Transverse colon (tissue), 4 donors: ENCODE results near the gene GNG14. TPM values are rescaled to one million over a fixed set of nuclear protein-coding genes. Genes with fewer than 3 reads are reported as not detected.

Experiments
- DNase-seq: peaks from one replicate; pipeline ENCODE4 v3.0.0-alpha.2; 2019
- H3K27ac ChIP-seq, 4 donors: fragments of 200-600 bp; sonication (generic); 2 replicates each; pipeline ENCODE4 v1.5.1; 2016 to 2018; ENCODE audit warnings: inconsistent platforms in 4 of 4
- H3K27me3 ChIP-seq: fragments of 200-600 bp; sonication (generic); 2 replicates; pipeline ENCODE4 v1.5.1; 2017; ENCODE audit warnings: inconsistent platforms
- H3K36me3 ChIP-seq, 4 donors: fragments of 200-600 bp; sonication (generic); 2 replicates each; pipeline ENCODE4 v1.5.1; 2017 to 2019; ENCODE audit warnings: inconsistent platforms in 4 of 4
- H3K4me1 ChIP-seq, 4 donors: fragments of 200-600 bp; sonication (generic); 2 replicates each; pipeline ENCODE4 v1.5.1; 2017 to 2020; ENCODE audit warnings: inconsistent platforms in 4 of 4
- H3K4me3 ChIP-seq, 4 donors: fragments of 200-600 bp; sonication (generic); 1 replicate in 1 of 4; 2 replicates in 3 of 4; pipeline versions ENCODE4 v1.5.1 to v1.6.1; 2017 to 2019; ENCODE audit warnings: inconsistent platforms in 4 of 4
- H3K9me3 ChIP-seq, 2 donors: fragments of 200-600 bp; sonication (generic); 2 replicates each; pipeline ENCODE4 v1.5.1; 2017 to 2019; ENCODE audit warnings: inconsistent platforms in 2 of 2
- EP300 ChIP-seq: sonication (generic); formaldehyde crosslinking; IDR thresholded peaks from one replicate; pipeline ENCODE4 v1.6.1; 2017; ENCODE audit warnings: antibody characterized with exemption, low read depth
- POLR2A ChIP-seq: fragments of 450-650 bp; IDR thresholded peaks from one replicate; pipeline ENCODE4 v1.6.1; 2016; ENCODE audit warnings: antibody characterized with exemption, mild to moderate bottlenecking, moderate library complexity
- POLR2AphosphoS5 ChIP-seq, 3 donors: sonication (generic); formaldehyde crosslinking; IDR thresholded peaks; one replicate each; pipeline ENCODE4 v1.6.1; 2016; ENCODE audit warnings: antibody characterized with exemption in 3 of 3
- WGBS, 2 donors: methylation state at CpG; one replicate each; pipeline ENCODE4 v1.1.5; 2018; ENCODE audit warnings: low coverage in 1 of 2; 5-methylcytosine and 5-hydroxymethylcytosine counted together
- in situ Hi-C, 4 donors: fragments of 200-750 bp; cut with MboI; loops; one replicate each; pipeline versions ENCODE4 v1.15.0 to v1.15.1; 2017; ENCODE audit warnings: low sequenced_read_pairs in 3 of 4, low pct_ligation_motif_present in 1 of 4, low pct_unique_long_range_greater_than_20kb in 1 of 4
- intact Hi-C: fragments of 100-400 bp; cut with DNase I; formaldehyde crosslinking; loops from one replicate; pipeline ENCODE4 v1.15.1; 2023; ENCODE audit warnings: low total_unique reads
- total RNA-seq, 4 donors: library from RNA; depleted of rRNA; stranded (reverse); fragments of >200 nt; gene quantifications; one replicate each; pipeline ENCODE4 v1.1.0, GENCODE V29; 2016
- TF ChIP-seq, protein P1 (sequence below), 5 experiments: fragments of 200-600 bp in 3 of 5; fragments of 450-650 bp in 2 of 5; sonication (generic) in 3 of 5; IDR thresholded peaks; 1 replicate in 2 of 5; 2 replicates in 3 of 5; pipeline ENCODE4 v1.5.1; 2016 to 2017; ENCODE audit warnings: antibody characterized with exemption in 5 of 5, inconsistent platforms in 3 of 5, mild to moderate bottlenecking in 2 of 5, moderate library complexity in 1 of 5

Gene GNG14
- total RNA-seq, 4 donors from 2014 or later = not detected

DNA sequence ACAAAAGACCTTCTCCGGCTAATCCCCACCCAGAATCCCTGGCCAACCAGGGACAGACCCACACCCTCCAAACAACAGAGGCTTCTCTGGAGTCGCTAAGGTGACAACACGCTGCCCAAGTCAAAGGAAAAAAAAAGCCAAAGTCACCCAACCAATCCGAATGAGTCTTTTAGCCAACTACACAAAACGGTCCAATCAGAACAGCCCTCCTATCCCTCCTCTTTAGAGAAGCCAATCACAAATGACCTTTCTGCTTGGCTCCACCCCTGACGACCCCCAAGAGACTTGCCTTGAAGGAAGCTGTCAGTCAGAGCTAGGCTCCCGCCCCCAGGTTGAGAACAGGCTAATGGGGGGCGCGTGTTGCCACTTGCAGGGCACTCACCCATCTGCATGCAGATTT, 15.2 kb downstream of the GNG14 start:
- H3K27me3 ChIP-seq = no peaks in the 10 kb centered on the region
- 76% methylated on average over 9 of the region's 9 CpGs; no CpG with 5 or more reads in 1 of the 2 donors for WGBS, 2 donors
- TF ChIP-seq, protein P1, sequence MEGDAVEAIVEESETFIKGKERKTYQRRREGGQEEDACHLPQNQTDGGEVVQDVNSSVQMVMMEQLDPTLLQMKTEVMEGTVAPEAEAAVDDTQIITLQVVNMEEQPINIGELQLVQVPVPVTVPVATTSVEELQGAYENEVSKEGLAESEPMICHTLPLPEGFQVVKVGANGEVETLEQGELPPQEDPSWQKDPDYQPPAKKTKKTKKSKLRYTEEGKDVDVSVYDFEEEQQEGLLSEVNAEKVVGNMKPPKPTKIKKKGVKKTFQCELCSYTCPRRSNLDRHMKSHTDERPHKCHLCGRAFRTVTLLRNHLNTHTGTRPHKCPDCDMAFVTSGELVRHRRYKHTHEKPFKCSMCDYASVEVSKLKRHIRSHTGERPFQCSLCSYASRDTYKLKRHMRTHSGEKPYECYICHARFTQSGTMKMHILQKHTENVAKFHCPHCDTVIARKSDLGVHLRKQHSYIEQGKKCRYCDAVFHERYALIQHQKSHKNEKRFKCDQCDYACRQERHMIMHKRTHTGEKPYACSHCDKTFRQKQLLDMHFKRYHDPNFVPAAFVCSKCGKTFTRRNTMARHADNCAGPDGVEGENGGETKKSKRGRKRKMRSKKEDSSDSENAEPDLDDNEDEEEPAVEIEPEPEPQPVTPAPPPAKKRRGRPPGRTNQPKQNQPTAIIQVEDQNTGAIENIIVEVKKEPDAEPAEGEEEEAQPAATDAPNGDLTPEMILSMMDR (IDR thresholded peaks at IDR 0.05) = no peak
- TF ChIP-seq POLR2AphosphoS5 (IDR thresholded peaks at IDR 0.05) (no peak), POLR2A (no peak), EP300 (no peak)
- intact Hi-C loops = no loop called here
- H3K36me3 ChIP-seq = peaks cover 0 to 67% (median 27%) of the 10 kb centered on the region in 4 donors
- in situ Hi-C loops = no loop called here
- no peak for DNase-seq
- no peak overlapping the region for H3K27ac ChIP-seq
- no peaks in the 10 kb centered on the region for H3K4me1 ChIP-seq
- H3K4me3 ChIP-seq = no peak overlapping the region
- H3K9me3 ChIP-seq = no peaks in the 10 kb centered on the region

DNA sequence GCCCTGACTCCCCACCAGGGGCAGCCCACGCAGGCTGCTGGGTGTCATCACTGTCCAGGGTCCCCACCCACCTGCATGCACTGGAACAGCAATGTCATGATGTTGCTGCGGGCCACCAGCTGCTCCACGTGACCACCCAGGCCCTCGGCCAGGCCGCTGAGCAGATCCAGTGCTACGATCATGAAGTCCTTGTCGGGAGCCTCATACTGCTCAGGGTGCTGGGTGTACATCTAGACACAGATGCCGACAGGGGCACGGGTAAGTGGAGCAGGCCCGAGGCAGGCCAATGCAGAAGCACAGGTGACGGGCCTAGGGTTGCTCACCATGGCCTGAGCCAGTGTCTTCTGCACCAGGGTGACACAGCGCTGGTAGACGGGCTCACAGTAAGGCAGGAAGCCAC, 17.4 kb downstream of the GNG14 start:
- Histone ChIP-seq H3K4me3 (no peak overlapping the region), H3K9me3 (no peaks in the 10 kb centered on the region), H3K27me3 (no peaks in the 10 kb centered on the region), H3K27ac (no peak overlapping the region), H3K4me1 (no peaks in the 10 kb centered on the region), H3K36me3 (peaks cover 0 to 86% (median 32%) of the 10 kb centered on the region in 4 donors)
- 91 to 100% methylated on average over 6 to 13 of the region's 13 CpGs for WGBS, 2 donors
- intact Hi-C loops (no loop called here), in situ Hi-C loops (no loop called here)
- TF ChIP-seq EP300 (no peak), POLR2AphosphoS5 (IDR thresholded peaks at IDR 0.05) (no peak), POLR2A (no peak)
- TF ChIP-seq, protein P1 (IDR thresholded peaks at IDR 0.05) = no peak
- DNase-seq = no peak

DNA sequence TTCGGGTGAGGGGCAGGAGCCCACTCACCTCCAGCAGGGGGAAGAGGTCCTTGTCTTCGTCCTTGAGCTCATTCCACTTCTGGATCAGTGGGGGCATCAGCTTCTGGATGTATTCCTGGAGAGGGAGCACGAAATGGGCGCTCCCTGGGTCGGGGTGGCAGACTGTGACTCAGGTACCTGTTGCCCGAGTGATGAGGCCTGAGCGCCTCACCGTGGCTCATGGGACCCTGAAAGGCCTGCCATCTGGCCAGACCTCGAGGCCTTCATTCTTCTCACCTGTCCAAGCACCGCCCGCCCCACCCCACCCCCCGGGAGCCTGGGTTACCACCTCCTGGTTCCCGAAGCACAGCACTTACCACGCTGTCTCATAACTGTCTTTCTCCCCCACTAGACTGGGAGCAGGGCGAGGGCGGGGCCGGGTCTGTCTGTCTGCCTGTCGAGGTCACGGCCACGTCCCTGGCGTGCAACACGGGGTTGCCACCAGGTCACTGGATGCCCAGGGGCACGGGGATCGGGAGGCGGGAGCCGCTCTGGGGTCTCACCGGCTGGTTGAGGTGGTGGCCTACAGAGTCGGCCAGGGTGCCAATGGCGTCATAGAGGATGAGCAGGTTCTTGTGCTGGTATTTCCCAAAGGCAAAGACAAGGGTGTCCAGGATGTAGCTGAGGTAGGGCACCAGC, 18.0 kb downstream of the GNG14 start:
- Histone ChIP-seq H3K4me3 (no peak overlapping the region), H3K36me3 (peaks cover 0 to 90% (median 35%) of the 10 kb centered on the region in 4 donors), H3K9me3 (no peaks in the 10 kb centered on the region), H3K27me3 (no peaks in the 10 kb centered on the region), H3K4me1 (no peaks in the 10 kb centered on the region), H3K27ac (no peak overlapping the region)
- WGBS, 2 donors = 95% methylated on average over 27 of the region's 29 CpGs; no CpG with 5 or more reads in 1 of the 2 donors
- intact Hi-C loops = no loop called here
- DNase-seq = no peak
- in situ Hi-C loops = no loop called here
- TF ChIP-seq POLR2A (no peak), POLR2AphosphoS5 (IDR thresholded peaks at IDR 0.05) (no peak), EP300 (no peak)
- TF ChIP-seq, protein P1 (IDR thresholded peaks at IDR 0.05) = no peak

GRCh38 chr19:12706332-12706718, 18.5 kb downstream of the GNG14 start:
- 93 to 100% methylated on average over 1 to 13 of the region's 13 CpGs for WGBS, 2 donors

More at GRCh38 chr19:12706332-12706718, 18.5 kb downstream of the GNG14 start:
- Histone ChIP-seq H3K4me3 (no peak overlapping the region), H3K36me3 (peaks cover 0 to 89% (median 36%) of the 10 kb centered on the region in 4 donors), H3K27me3 (no peaks in the 10 kb centered on the region), H3K9me3 (no peaks in the 10 kb centered on the region), H3K27ac (no peak overlapping the region), H3K4me1 (no peaks in the 10 kb centered on the region)
- intact Hi-C loops = no loop called here
- TF ChIP-seq EP300 (no peak), POLR2AphosphoS5 (IDR thresholded peaks at IDR 0.05) (no peak), POLR2A (no peak)
- TF ChIP-seq, protein P1 (IDR thresholded peaks at IDR 0.05) = no peak
- in situ Hi-C loops = no loop called here
- DNase-seq = no peak
